ENCODE measurements around the gene HLCS. TPM values are rescaled to one million over a fixed set of nuclear protein-coding genes. Genes with fewer than 3 reads are reported as not detected.
A peak's percentile ranks its signal among the peaks of the same experiment; 100 is the strongest.

HLCS gene
- total and polyA plus RNA-seq, 8 donors: 15.9 to 25.3 (median 16.7) TPM

DNA sequence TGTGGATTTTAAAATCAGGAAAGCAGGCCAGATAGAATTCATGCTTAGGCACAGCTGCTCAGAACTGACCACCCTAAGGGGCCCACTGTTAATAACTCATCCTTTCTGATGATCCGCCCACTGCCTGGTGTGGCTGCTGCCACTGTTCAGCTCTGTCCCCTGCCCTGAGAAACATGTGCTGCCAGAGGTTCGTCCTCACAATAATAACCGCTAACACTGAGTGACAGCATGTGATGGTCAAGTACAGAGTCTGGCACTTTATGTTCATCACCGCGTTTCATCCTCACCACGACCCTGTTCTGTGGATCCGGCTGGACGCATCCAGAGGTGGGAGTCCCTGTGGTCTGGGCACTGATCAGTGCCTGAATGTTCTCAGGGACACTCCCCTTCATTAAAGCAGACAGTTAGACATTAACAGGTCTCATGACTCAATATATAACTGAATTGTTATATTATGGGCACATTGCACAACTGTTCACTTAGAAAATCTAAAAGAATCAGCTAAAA lies 159.0 kb downstream of the HLCS start:
- Histone ChIP-seq H3K27ac (no peak overlapping the region), H3K36me3 (no peaks in the 10 kb centered on the region), H3K4me3 (no peak overlapping the region), H3K27me3 (no peaks in the 10 kb centered on the region), H3K9me3 (no peaks in the 10 kb centered on the region), H3K4me1 (no peaks in the 10 kb centered on the region)
- TF ChIP-seq, protein P1, sequence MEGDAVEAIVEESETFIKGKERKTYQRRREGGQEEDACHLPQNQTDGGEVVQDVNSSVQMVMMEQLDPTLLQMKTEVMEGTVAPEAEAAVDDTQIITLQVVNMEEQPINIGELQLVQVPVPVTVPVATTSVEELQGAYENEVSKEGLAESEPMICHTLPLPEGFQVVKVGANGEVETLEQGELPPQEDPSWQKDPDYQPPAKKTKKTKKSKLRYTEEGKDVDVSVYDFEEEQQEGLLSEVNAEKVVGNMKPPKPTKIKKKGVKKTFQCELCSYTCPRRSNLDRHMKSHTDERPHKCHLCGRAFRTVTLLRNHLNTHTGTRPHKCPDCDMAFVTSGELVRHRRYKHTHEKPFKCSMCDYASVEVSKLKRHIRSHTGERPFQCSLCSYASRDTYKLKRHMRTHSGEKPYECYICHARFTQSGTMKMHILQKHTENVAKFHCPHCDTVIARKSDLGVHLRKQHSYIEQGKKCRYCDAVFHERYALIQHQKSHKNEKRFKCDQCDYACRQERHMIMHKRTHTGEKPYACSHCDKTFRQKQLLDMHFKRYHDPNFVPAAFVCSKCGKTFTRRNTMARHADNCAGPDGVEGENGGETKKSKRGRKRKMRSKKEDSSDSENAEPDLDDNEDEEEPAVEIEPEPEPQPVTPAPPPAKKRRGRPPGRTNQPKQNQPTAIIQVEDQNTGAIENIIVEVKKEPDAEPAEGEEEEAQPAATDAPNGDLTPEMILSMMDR (IDR thresholded peaks at IDR 0.05): no peak
- DNase-seq: no peak
- ATAC-seq: no peak
- intact Hi-C loops (cut with DNase I): no loop called here

DNA sequence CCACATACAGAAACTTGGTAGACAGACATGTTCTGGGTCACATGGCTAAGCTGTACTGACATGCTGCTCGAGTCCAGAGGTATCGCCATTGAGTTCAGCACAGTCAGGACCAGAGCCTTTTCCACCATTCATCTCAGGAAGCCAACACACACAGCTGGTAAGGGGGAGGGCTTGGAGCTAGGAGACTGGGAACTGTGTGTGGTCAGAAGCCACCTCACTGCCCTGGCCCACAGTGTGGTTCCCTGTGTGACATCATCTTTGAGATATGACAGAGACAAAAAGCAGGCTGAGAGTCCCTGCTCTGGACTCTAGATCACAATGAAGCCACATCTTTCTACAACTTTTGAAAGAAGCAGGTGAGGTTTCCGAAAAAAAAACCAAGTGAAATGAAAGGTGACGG lies 160.4 kb downstream of the HLCS start:
- no peak for ATAC-seq
- DNase-seq: no peak
- H3K4me3 ChIP-seq: no peak overlapping the region
- intact Hi-C loops (cut with DNase I): no loop called here
- H3K27me3 ChIP-seq: no peaks in the 10 kb centered on the region
- TF ChIP-seq, protein P1 (IDR thresholded peaks at IDR 0.05): no peak
- no peaks in the 10 kb centered on the region for H3K36me3 ChIP-seq
- no peaks in the 10 kb centered on the region for H3K4me1 ChIP-seq
- no peaks in the 10 kb centered on the region for H3K9me3 ChIP-seq
- H3K27ac ChIP-seq: no peak overlapping the region

DNA sequence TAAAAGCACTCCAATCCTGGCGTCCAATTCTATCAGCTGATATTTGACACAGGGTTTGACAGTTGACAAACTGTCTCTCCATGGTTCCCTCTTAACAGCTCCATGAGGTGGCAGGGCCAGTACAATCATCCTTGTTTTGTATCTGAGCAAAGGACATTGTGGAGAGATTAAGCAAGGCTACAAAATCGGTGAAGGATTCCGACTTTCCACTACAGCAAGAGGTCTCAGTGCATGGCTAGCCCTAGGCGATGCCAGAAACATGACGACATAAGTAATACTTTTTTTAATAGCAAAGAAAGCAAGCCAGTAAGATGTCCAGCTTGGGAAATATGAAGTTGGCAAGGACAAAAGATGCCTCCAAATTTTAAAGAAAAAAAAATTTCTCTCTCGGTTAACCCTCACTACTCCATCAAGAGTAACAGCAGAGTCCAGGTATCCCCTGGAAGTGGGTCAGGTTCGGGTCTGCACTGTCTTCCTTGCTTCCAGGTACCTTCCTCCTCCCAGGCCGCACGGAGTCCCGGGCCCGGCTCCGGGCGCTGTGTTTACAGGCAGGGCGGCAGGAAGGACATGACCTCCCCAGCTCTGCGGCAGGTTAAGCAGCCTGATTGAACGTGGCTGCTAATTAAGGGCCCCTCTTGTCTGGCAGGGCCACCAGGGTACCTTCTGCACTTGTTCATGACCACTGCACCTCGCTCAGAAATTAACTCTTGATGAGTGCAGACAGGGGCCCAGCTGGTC lies 161.4 kb downstream of the HLCS start:
- no peak overlapping the region for H3K27ac ChIP-seq
- DNase-seq (peak in 3 of 4 donors; percentile 18 to 71 (median 50)), ATAC-seq (peak; percentile 19)
- no peaks in the 10 kb centered on the region for H3K27me3 ChIP-seq
- intact Hi-C loops (cut with DNase I): no loop called here
- H3K9me3 ChIP-seq: no peaks in the 10 kb centered on the region
- no peaks in the 10 kb centered on the region for H3K4me1 ChIP-seq
- TF ChIP-seq, protein P1 (IDR thresholded peaks at IDR 0.05): no peak
- no peak overlapping the region for H3K4me3 ChIP-seq
- no peaks in the 10 kb centered on the region for H3K36me3 ChIP-seq

GRCh38 chr21:36803816-36804439 lies 162.5 kb downstream of the HLCS start:
- TF ChIP-seq, protein P1 (IDR thresholded peaks at IDR 0.05): no peak
- Histone ChIP-seq H3K4me3 (no peak overlapping the region), H3K36me3 (no peaks in the 10 kb centered on the region), H3K9me3 (peaks cover 0 to 7% of the 10 kb centered on the region in 2 donors), H3K27me3 (no peaks in the 10 kb centered on the region), H3K4me1 (no peaks in the 10 kb centered on the region), H3K27ac (no peak overlapping the region)
- intact Hi-C loops (cut with DNase I): no loop called here
- no peak for DNase-seq
- no peak for ATAC-seq

- H3K9me3 ChIP-seq: peaks cover 0 to 15% of the 10 kb centered on the region in 2 donors
- ATAC-seq: no peak
- H3K27me3 ChIP-seq: no peaks in the 10 kb centered on the region
These were observed 163.3 kb downstream of the HLCS start for GRCh38 chr21:36803051-36803645.

More at GRCh38 chr21:36803051-36803645, 163.3 kb downstream of the HLCS start:
- H3K36me3 ChIP-seq: no peaks in the 10 kb centered on the region
- no peaks in the 10 kb centered on the region for H3K4me1 ChIP-seq
- H3K27ac ChIP-seq: no peak overlapping the region
- no peak overlapping the region for H3K4me3 ChIP-seq
- no peak for DNase-seq
- TF ChIP-seq, protein P1 (IDR thresholded peaks at IDR 0.05): no peak
- intact Hi-C loops (cut with DNase I): no loop called here
